ENCODE data around the gene SLC10A7.

The SLC10A7 gene

GRCh38 chr4:146336410-146336807 is 185.3 kb downstream of the SLC10A7 start:
- Histone ChIP-seq H3K36me3 (replicated peaks; ENCODE audit: low read depth, low read length) (no peaks in the 10 kb centered on the region), H3K9ac (ENCODE audit: low read length) (no peak overlapping the region), H3K27me3 (ENCODE audit: low read depth, low read length) (no peaks in the 10 kb centered on the region), H3K9me3 (ENCODE audit: insufficient read depth, low read length) (no peaks in the 10 kb centered on the region), H3K4me2 (ENCODE audit: low read length) (no peak overlapping the region), H3K4me3 (ENCODE audit: low read length) (no peak overlapping the region), H3K27ac (ENCODE audit: low read length) (no peak overlapping the region), H3K79me2 (ENCODE audit: low read length) (no peaks in the 10 kb centered on the region), H4K20me1 (ENCODE audit: insufficient read depth, low read length) (no peaks in the 10 kb centered on the region), H2AFZ (ENCODE audit: low read depth, low read length) (no peak overlapping the region), H3K4me1 (ENCODE audit: low read length) (peaks cover 15% of the 10 kb centered on the region)
- TF ChIP-seq EZH2phosphoT487 (IDR thresholded peaks at IDR 0.05; ENCODE audit: low read depth) = no peak
- TF ChIP-seq, protein P1, sequence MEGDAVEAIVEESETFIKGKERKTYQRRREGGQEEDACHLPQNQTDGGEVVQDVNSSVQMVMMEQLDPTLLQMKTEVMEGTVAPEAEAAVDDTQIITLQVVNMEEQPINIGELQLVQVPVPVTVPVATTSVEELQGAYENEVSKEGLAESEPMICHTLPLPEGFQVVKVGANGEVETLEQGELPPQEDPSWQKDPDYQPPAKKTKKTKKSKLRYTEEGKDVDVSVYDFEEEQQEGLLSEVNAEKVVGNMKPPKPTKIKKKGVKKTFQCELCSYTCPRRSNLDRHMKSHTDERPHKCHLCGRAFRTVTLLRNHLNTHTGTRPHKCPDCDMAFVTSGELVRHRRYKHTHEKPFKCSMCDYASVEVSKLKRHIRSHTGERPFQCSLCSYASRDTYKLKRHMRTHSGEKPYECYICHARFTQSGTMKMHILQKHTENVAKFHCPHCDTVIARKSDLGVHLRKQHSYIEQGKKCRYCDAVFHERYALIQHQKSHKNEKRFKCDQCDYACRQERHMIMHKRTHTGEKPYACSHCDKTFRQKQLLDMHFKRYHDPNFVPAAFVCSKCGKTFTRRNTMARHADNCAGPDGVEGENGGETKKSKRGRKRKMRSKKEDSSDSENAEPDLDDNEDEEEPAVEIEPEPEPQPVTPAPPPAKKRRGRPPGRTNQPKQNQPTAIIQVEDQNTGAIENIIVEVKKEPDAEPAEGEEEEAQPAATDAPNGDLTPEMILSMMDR (IDR thresholded peaks at IDR 0.05; ENCODE audit: low read depth, low read length) = no peak

DNA sequence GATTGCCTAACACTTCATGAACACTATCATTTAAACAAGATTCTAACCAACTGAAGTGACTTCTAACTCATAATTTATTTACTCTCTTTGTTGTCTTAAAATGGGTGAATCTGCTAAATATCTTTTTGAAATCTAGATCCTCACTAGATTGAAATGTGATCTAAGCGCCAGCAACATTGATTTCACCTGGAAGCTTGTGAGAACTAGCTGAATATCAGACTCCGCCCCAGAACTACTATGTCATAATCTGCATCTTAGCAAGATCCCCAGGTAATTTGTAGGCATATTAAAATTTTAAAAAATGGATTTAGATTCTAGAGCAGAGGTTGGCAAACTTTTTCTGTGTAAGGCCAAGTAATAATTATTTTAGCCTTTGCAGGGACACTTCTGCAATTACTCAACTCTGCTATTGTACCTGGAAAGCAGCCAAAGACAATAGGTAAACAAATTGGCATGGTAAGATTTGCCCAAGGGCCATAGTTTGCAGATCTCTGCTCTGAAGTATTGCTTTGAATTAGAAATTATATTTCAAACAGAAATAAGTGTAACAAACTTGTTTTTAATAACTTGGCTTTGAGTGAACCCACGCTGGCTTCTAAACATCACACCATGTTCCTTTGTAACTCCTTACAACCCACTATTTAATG is 185.9 kb downstream of the SLC10A7 start:
- Histone ChIP-seq H3K79me2 (ENCODE audit: low read length) (no peaks in the 10 kb centered on the region), H2AFZ (ENCODE audit: low read depth, low read length) (no peak overlapping the region), H3K27me3 (ENCODE audit: low read depth, low read length) (no peaks in the 10 kb centered on the region), H4K20me1 (ENCODE audit: insufficient read depth, low read length) (no peaks in the 10 kb centered on the region), H3K4me1 (ENCODE audit: low read length) (peaks cover 15% of the 10 kb centered on the region), H3K4me2 (ENCODE audit: low read length) (no peak overlapping the region), H3K9ac (ENCODE audit: low read length) (no peak overlapping the region), H3K9me3 (ENCODE audit: insufficient read depth, low read length) (no peaks in the 10 kb centered on the region), H3K4me3 (ENCODE audit: low read length) (no peak overlapping the region), H3K27ac (ENCODE audit: low read length) (no peak overlapping the region), H3K36me3 (replicated peaks; ENCODE audit: low read depth, low read length) (no peaks in the 10 kb centered on the region)
- TF ChIP-seq EZH2phosphoT487 (IDR thresholded peaks at IDR 0.05; ENCODE audit: low read depth) = no peak
- TF ChIP-seq, protein P1 (IDR thresholded peaks at IDR 0.05; ENCODE audit: low read depth, low read length) = no peak

GRCh38 chr4:146334862-146335449 is 186.8 kb downstream of the SLC10A7 start:
- H3K9me3 ChIP-seq (ENCODE audit: insufficient read depth, low read length) = no peaks in the 10 kb centered on the region
- no peaks in the 10 kb centered on the region for H3K79me2 ChIP-seq (ENCODE audit: low read length)
- H2AFZ ChIP-seq (ENCODE audit: low read depth, low read length) = no peak overlapping the region
- H3K4me3 ChIP-seq (ENCODE audit: low read length) = no peak overlapping the region
- H3K27me3 ChIP-seq (ENCODE audit: low read depth, low read length) = no peaks in the 10 kb centered on the region
- H3K4me1 ChIP-seq (ENCODE audit: low read length) = peaks cover 15% of the 10 kb centered on the region
- no peak for TF ChIP-seq EZH2phosphoT487 (IDR thresholded peaks at IDR 0.05; ENCODE audit: low read depth)
- TF ChIP-seq, protein P1 (IDR thresholded peaks at IDR 0.05; ENCODE audit: low read depth, low read length) = no peak
- H3K9ac ChIP-seq (ENCODE audit: low read length) = no peak overlapping the region
- no peaks in the 10 kb centered on the region for H3K36me3 ChIP-seq (replicated peaks; ENCODE audit: low read depth, low read length)
- H3K4me2 ChIP-seq (ENCODE audit: low read length) = no peak overlapping the region
- no peaks in the 10 kb centered on the region for H4K20me1 ChIP-seq (ENCODE audit: insufficient read depth, low read length)
- H3K27ac ChIP-seq (ENCODE audit: low read length) = no peak overlapping the region

DNA sequence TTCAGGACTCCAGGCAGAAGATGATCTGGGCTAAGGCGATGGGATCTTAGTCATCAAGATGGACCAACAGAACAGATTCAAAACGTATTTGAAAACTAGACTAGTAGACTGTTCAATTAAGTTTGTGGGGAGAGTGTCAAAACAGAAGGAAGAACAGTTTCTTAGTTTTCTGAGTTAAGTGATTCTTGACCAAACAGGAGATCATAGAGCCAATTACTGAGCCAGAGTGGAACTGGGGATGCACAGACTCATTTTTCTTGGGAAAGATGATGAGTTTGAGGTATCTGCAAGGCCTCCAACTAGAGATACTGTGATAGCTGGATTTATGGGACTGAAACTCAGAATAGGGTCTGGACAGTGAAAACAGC is 187.9 kb downstream of the SLC10A7 start:
- Histone ChIP-seq H3K4me1 (ENCODE audit: low read length) (peaks cover 15% of the 10 kb centered on the region), H3K9me3 (ENCODE audit: insufficient read depth, low read length) (no peaks in the 10 kb centered on the region), H3K4me3 (ENCODE audit: low read length) (peak overlapping the region; percentile 69), H2AFZ (ENCODE audit: low read depth, low read length) (peak overlapping the region; percentile 19; the same call in 1 of the 2 replicates), H3K4me2 (ENCODE audit: low read length) (peak overlapping the region; percentile 74), H4K20me1 (ENCODE audit: insufficient read depth, low read length) (no peaks in the 10 kb centered on the region), H3K9ac (ENCODE audit: low read length) (peak overlapping the region; percentile 38), H3K36me3 (replicated peaks; ENCODE audit: low read depth, low read length) (no peaks in the 10 kb centered on the region), H3K27me3 (ENCODE audit: low read depth, low read length) (no peaks in the 10 kb centered on the region), H3K79me2 (ENCODE audit: low read length) (no peaks in the 10 kb centered on the region), H3K27ac (ENCODE audit: low read length) (no peak overlapping the region)
- no peak for TF ChIP-seq EZH2phosphoT487 (IDR thresholded peaks at IDR 0.05; ENCODE audit: low read depth)
- TF ChIP-seq, protein P1 (IDR thresholded peaks at IDR 0.05; ENCODE audit: low read depth, low read length) = no peak
